B cell (primary cell): ENCODE data around the gene KLHL10. TPM values are rescaled to one million over a fixed set of nuclear protein-coding genes. Genes with fewer than 3 reads are reported as not detected.

Experiments used
- ATAC-seq: fragments of 200-7000 bp; cut with Tn5 transposase; one replicate; pipeline ENCODE4 v1.10.0; 2021; ENCODE audit warnings: low read depth, mild to moderate bottlenecking, moderate number of reproducible peaks, moderate library complexity
- CTCF ChIA-PET: fragments of 350-600 bp; sonication (Branson Sonifier 250); formaldehyde crosslinking; loops from one replicate; lab custom pipeline; 2021; ENCODE audit warnings: antibody characterized with exemption, inconsistent platforms; lab: Charles Lee
- POLR2A ChIA-PET: fragments of 350-600 bp; sonication (Branson Sonifier 250); formaldehyde crosslinking; loops from one replicate; lab custom pipeline; 2021; ENCODE audit warnings: antibody characterized with exemption; lab: Charles Lee
- DNase-seq: peaks from one replicate; pipeline ENCODE4 v3.0.0; 2013
- H2AFZ ChIP-seq: 2 replicates; pipeline ENCODE4 v1.6.1; 2012; ENCODE audit warnings: mild to moderate bottlenecking, low read depth, low read length; ENCODE audit not compliant: insufficient read depth, poor library complexity, severe bottlenecking
- H3K27ac ChIP-seq, 2 donors: 1 replicate in 1 of 2; 2 replicates in 1 of 2; pipeline ENCODE4 v1.5.1; 2012 to 2013; ENCODE audit warnings: low read length in 2 of 2, mild to moderate bottlenecking in 2 of 2, moderate library complexity in 1 of 2
- H3K27me3 ChIP-seq, 4 experiments: fragments of 200-600 bp in 1 of 4; sonication (generic) in 1 of 4; replicated peaks in 1 of 4; 1 replicate in 2 of 4; 2 replicates in 2 of 4; pipeline versions ENCODE4 v1.6.1 to v1.7.0; 2013 to 2016; ENCODE audit warnings: low read length in 3 of 4, mild to moderate bottlenecking in 2 of 4, mixed read lengths in 1 of 4, moderate library complexity in 1 of 4; ENCODE audit not compliant: insufficient read depth in 4 of 4, control insufficient read depth in 3 of 4; ENCODE audit errors: control extremely low read depth in 1 of 4
- H3K36me3 ChIP-seq, 2 experiments: replicated peaks in 1 of 2; 1 replicate in 1 of 2; 2 replicates in 1 of 2; pipeline versions ENCODE4 v1.6.1 to v1.7.1; 2013; ENCODE audit warnings: low read length in 1 of 2; ENCODE audit not compliant: insufficient read depth in 2 of 2, control insufficient read depth in 1 of 2; ENCODE audit errors: control extremely low read depth in 1 of 2, extremely low read depth in 1 of 2
- H3K4me1 ChIP-seq, 2 donors: fragments of 200-600 bp in 1 of 2; sonication (generic) in 1 of 2; 1 replicate in 1 of 2; 2 replicates in 1 of 2; pipeline versions ENCODE4 v1.5.1 to v1.6.1; 2013 to 2017; ENCODE audit warnings: low read length in 2 of 2; ENCODE audit not compliant: control insufficient read depth in 2 of 2, insufficient read depth in 2 of 2
- H3K4me2 ChIP-seq: replicated peaks from 2 replicates; pipeline ENCODE3; 2012; ENCODE audit warnings: mild to moderate bottlenecking, low read depth, low read length; ENCODE audit not compliant: poor library complexity, severe bottlenecking
- H3K4me3 ChIP-seq, 5 experiments: fragments of 200-600 bp in 1 of 5; sonication (generic) in 1 of 5; 1 replicate in 3 of 5; 2 replicates in 2 of 5; pipeline versions ENCODE4 v1.5.1 to v1.7.0; 2011 to 2016; ENCODE audit warnings: low read length in 4 of 5, mild to moderate bottlenecking in 4 of 5, low read depth in 2 of 5, control low read depth in 1 of 5, moderate library complexity in 1 of 5; ENCODE audit not compliant: insufficient read depth in 1 of 5; ENCODE audit errors: control extremely low read depth in 1 of 5, extremely low read depth in 1 of 5
- H3K79me2 ChIP-seq: fragments of 200-600 bp; sonication (generic); one replicate; pipeline ENCODE4 v1.6.0; 2016; ENCODE audit warnings: low read length; ENCODE audit not compliant: control insufficient read depth, insufficient read depth
- H3K9ac ChIP-seq: fragments of 200-600 bp; sonication (generic); 2 replicates; pipeline ENCODE4 v1.6.1; 2017; ENCODE audit warnings: mild to moderate bottlenecking, low read length, moderate library complexity
- H3K9me3 ChIP-seq, 3 donors: one replicate each; pipeline versions ENCODE4 v1.6.1 to v1.7.1; 2013; ENCODE audit warnings: low read length in 2 of 3; ENCODE audit not compliant: control insufficient read depth in 2 of 3, insufficient read depth in 1 of 3; ENCODE audit errors: control extremely low read depth in 1 of 3
- H4K20me1 ChIP-seq: 2 replicates; pipeline ENCODE4 v1.6.0; 2012; ENCODE audit warnings: mild to moderate bottlenecking, low read length; ENCODE audit not compliant: insufficient read depth, control insufficient read depth, poor library complexity, severe bottlenecking
- H3K27ac Mint-ChIP-seq: one replicate; pipeline ENCODE4 v1.8.0; 2021; ENCODE audit warnings: mixed read lengths
- H3K27me3 Mint-ChIP-seq: one replicate; pipeline ENCODE4 v1.8.0; 2021; ENCODE audit warnings: mixed read lengths
- H3K4me1 Mint-ChIP-seq: one replicate; pipeline ENCODE4 v1.8.0; 2021; ENCODE audit warnings: mixed read lengths
- H3K4me3 Mint-ChIP-seq: one replicate; pipeline ENCODE4 v1.8.0; 2021; ENCODE audit warnings: mixed read lengths
- H3K9me3 Mint-ChIP-seq: one replicate; pipeline ENCODE4 v1.8.0; 2022; ENCODE audit warnings: mixed read lengths; ENCODE audit not compliant: insufficient read depth
- EZH2 ChIP-seq: IDR thresholded peaks from 2 replicates; pipeline ENCODE4 v1.6.1; 2012; ENCODE audit warnings: borderline replicate concordance, low read depth, mild to moderate bottlenecking, moderate library complexity, low read length; ENCODE audit not compliant: insufficient read depth, poor library complexity, severe bottlenecking
- WGBS: methylation state at CpG from one replicate; pipeline ENCODE4 v1.1.5; 2013; ENCODE audit warnings: missing lambda C conversion rate; ENCODE audit not compliant: insufficient coverage; 5-methylcytosine and 5-hydroxymethylcytosine counted together
- intact Hi-C: fragments of 100-400 bp; cut with micrococcal nuclease; formaldehyde crosslinking; loops from one replicate; pipeline ENCODE4 v1.10.0; 2022
- polyA plus RNA-seq: library from polyadenylated mRNA; depleted of rRNA; stranded (reverse); fragments of >200 nt; gene quantifications from 2 replicates; pipeline ENCODE4 v1.2.3, GENCODE V29; 2012
- total RNA-seq, 2 donors: library from RNA; stranded (reverse); fragments of 120-200 nt in 1 of 2; gene quantifications; 1 replicate in 1 of 2; 2 replicates in 1 of 2; pipeline versions ENCODE4 v1.2.3 to v1.2.4, GENCODE V29; 2013 to 2022
- TF ChIP-seq, protein P1 (sequence below): fragments of 200-600 bp; IDR thresholded peaks from one replicate; pipeline ENCODE4 v1.8.0; 2022; ENCODE audit warnings: antibody characterized with exemption, mild to moderate bottlenecking

KLHL10 gene
- total and polyA plus RNA-seq, 2 donors (not counting 1 experiment from before 2014, with no cell fraction given): 0.12 to 0.37 TPM

GRCh38 chr17:41806685-41807445 is 30.8 kb upstream of the KLHL10 start:
- peaks cover 6% of the 10 kb centered on the region for H3K27me3 Mint-ChIP-seq
- no peak overlapping the region for H3K27ac Mint-ChIP-seq
- ChIA-PET POLR2A (interaction anchor here (0.6 to 1.1 kb wide), 2 partner anchors 14 to 58 kb away, joined by 3 to 5 read pairs; no protein-coding TSS in a partner anchor), CTCF (interaction anchor here (1.0 to 9.3 kb wide), 2 partner anchors 8 to 71 kb away, joined by 3 to 100 read pairs; partner anchors contain the start of gene HAP1)
- H3K9me3 Mint-ChIP-seq: no peaks in the 10 kb centered on the region
- Histone ChIP-seq H4K20me1 (no peaks in the 10 kb centered on the region), H3K79me2 (no peaks in the 10 kb centered on the region), H3K36me3 (no peaks in the 10 kb centered on the region), H3K27ac (no peak overlapping the region), H3K4me2 (no peak overlapping the region), H3K27me3 (peaks cover 0 to 13% (median 3%) of the 10 kb centered on the region in 4 experiments), H2AFZ (no peak overlapping the region), H3K9ac (no peak overlapping the region), H3K4me1 (peaks cover 13 to 17% of the 10 kb centered on the region in 2 donors), H3K4me3 (no peak overlapping the region), H3K9me3 (no peaks in the 10 kb centered on the region)
- H3K4me1 Mint-ChIP-seq: peaks cover 14% of the 10 kb centered on the region
- no peak for TF ChIP-seq EZH2
- TF ChIP-seq, protein P1, sequence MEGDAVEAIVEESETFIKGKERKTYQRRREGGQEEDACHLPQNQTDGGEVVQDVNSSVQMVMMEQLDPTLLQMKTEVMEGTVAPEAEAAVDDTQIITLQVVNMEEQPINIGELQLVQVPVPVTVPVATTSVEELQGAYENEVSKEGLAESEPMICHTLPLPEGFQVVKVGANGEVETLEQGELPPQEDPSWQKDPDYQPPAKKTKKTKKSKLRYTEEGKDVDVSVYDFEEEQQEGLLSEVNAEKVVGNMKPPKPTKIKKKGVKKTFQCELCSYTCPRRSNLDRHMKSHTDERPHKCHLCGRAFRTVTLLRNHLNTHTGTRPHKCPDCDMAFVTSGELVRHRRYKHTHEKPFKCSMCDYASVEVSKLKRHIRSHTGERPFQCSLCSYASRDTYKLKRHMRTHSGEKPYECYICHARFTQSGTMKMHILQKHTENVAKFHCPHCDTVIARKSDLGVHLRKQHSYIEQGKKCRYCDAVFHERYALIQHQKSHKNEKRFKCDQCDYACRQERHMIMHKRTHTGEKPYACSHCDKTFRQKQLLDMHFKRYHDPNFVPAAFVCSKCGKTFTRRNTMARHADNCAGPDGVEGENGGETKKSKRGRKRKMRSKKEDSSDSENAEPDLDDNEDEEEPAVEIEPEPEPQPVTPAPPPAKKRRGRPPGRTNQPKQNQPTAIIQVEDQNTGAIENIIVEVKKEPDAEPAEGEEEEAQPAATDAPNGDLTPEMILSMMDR: no peak
- ATAC-seq (no peak), DNase-seq (no peak)
- intact Hi-C loops: no loop called here
- WGBS: 88% methylated on average over 8 of the region's 8 CpGs
- H3K4me3 Mint-ChIP-seq: no peak overlapping the region
